OCI-LY3 (cell line): ENCODE measurements around the gene EEF1B2.

Source experiments
- H2AFZ ChIP-seq: fragments of 200-600, 300-600 bp; shearing (Covaris generic); 2 replicates; pipeline ENCODE4 v1.6.0; 2014; ENCODE audit warnings: antibody characterized with exemption, low read depth, low read length
- H3K27ac ChIP-seq: fragments of 200-600, 300-600 bp; sonication (generic); 2 replicates; pipeline ENCODE4 v1.5.1; 2014; ENCODE audit warnings: mild to moderate bottlenecking, low read length, moderate library complexity, mixed read lengths
- H3K27me3 ChIP-seq: fragments of 200-600, 300-600 bp; sonication (generic); 2 replicates; pipeline ENCODE4 v1.6.1; 2014; ENCODE audit warnings: low read depth, low read length, mixed read lengths
- H3K36me3 ChIP-seq: fragments of 200-600, 300-600 bp; sonication (generic); replicated peaks from 2 replicates; pipeline ENCODE3; 2014; ENCODE audit warnings: low read depth, low read length, mixed read lengths
- H3K4me1 ChIP-seq: fragments of 300-600, 200-600 bp; sonication (generic); 2 replicates; pipeline ENCODE4 v1.6.1; 2014; ENCODE audit warnings: low read length, mixed read lengths
- H3K4me2 ChIP-seq: fragments of 200-600, 300-600 bp; sonication (generic); 2 replicates; pipeline ENCODE4 v1.6.1; 2014; ENCODE audit warnings: low read length, mixed read lengths
- H3K4me3 ChIP-seq: fragments of 300-600, 200-600 bp; sonication (generic); 2 replicates; pipeline ENCODE4 v1.5.1; 2014; ENCODE audit warnings: antibody characterized with exemption, mild to moderate bottlenecking, low read length, moderate library complexity
- H3K79me2 ChIP-seq: fragments of 300-600, 200-600 bp; shearing (Covaris generic); 2 replicates; pipeline ENCODE4 v1.6.1; 2014; ENCODE audit warnings: mild to moderate bottlenecking, low read length, mixed read lengths
- H3K9ac ChIP-seq: fragments of 300-600, 200-600 bp; shearing (Covaris generic); 2 replicates; pipeline ENCODE4 v1.6.0; 2014; ENCODE audit warnings: mild to moderate bottlenecking, low read length, moderate library complexity
- H3K9me3 ChIP-seq: fragments of 200-600, 300-600 bp; shearing (Covaris generic); 2 replicates; pipeline ENCODE4 v1.6.1; 2014; ENCODE audit warnings: low read length, mixed read lengths; ENCODE audit not compliant: insufficient read depth
- H4K20me1 ChIP-seq: fragments of 200-600, 300-600 bp; sonication (generic); 2 replicates; pipeline ENCODE4 v1.6.1; 2016; ENCODE audit warnings: low read length, mixed read lengths; ENCODE audit not compliant: insufficient read depth
- CTCF ChIP-seq: fragments of 200-600, 300-600 bp; sonication (generic); IDR thresholded peaks from 2 replicates; pipeline ENCODE4 v1.5.1; 2014; ENCODE audit warnings: antibody characterized with exemption, low read length, low read depth
- EZH2phosphoT487 ChIP-seq: fragments of 200-600 bp; shearing (Covaris generic); IDR thresholded peaks from 2 replicates; pipeline ENCODE4 v1.6.1; 2018; ENCODE audit warnings: antibody characterized with exemption, mixed run types, low read depth

The EEF1B2 gene

GRCh38 chr2:206192157-206192556 is 32.5 kb downstream of the EEF1B2 start:
- Histone ChIP-seq H3K4me1 (peaks cover under 1% of the 10 kb centered on the region), H3K27me3 (no peaks in the 10 kb centered on the region), H2AFZ (no peak overlapping the region), H3K27ac (no peak overlapping the region), H3K9me3 (no peaks in the 10 kb centered on the region), H3K4me3 (no peak overlapping the region), H3K4me2 (no peak overlapping the region), H3K36me3 (no peaks in the 10 kb centered on the region), H3K9ac (no peak overlapping the region), H4K20me1 (no peaks in the 10 kb centered on the region), H3K79me2 (no peaks in the 10 kb centered on the region)
- no peak for TF ChIP-seq EZH2phosphoT487
- no peak for TF ChIP-seq CTCF

- Histone ChIP-seq H3K27me3 (no peaks in the 10 kb centered on the region), H4K20me1 (no peaks in the 10 kb centered on the region), H3K36me3 (no peaks in the 10 kb centered on the region), H3K4me3 (no peak overlapping the region), H3K9ac (no peak overlapping the region), H2AFZ (no peak overlapping the region), H3K4me2 (no peak overlapping the region), H3K79me2 (no peaks in the 10 kb centered on the region), H3K27ac (no peak overlapping the region), H3K4me1 (no peaks in the 10 kb centered on the region), H3K9me3 (no peaks in the 10 kb centered on the region)
- TF ChIP-seq CTCF (no peak), EZH2phosphoT487 (no peak)
These were observed 34.1 kb downstream of the EEF1B2 start for GRCh38 chr2:206193671-206194357.

- no peak for TF ChIP-seq EZH2phosphoT487
- TF ChIP-seq CTCF, result no peak
- Histone ChIP-seq H3K27ac (no peak overlapping the region), H3K4me3 (no peak overlapping the region), H3K9me3 (no peaks in the 10 kb centered on the region), H3K4me1 (no peaks in the 10 kb centered on the region), H4K20me1 (no peaks in the 10 kb centered on the region), H3K4me2 (no peak overlapping the region), H3K79me2 (no peaks in the 10 kb centered on the region), H2AFZ (no peak overlapping the region), H3K36me3 (no peaks in the 10 kb centered on the region), H3K27me3 (no peaks in the 10 kb centered on the region), H3K9ac (no peak overlapping the region)
These were observed 39.0 kb downstream of the EEF1B2 start for GRCh38 chr2:206198677-206199076.

GRCh38 chr2:206201075-206201848 is 41.6 kb downstream of the EEF1B2 start:
- no peak overlapping the region for H3K4me2 ChIP-seq

More at GRCh38 chr2:206201075-206201848, 41.6 kb downstream of the EEF1B2 start:
- Histone ChIP-seq H3K27me3 (no peaks in the 10 kb centered on the region), H3K9ac (no peak overlapping the region), H2AFZ (no peak overlapping the region), H3K4me1 (no peaks in the 10 kb centered on the region), H3K9me3 (no peaks in the 10 kb centered on the region), H3K36me3 (no peaks in the 10 kb centered on the region), H4K20me1 (no peaks in the 10 kb centered on the region), H3K79me2 (no peaks in the 10 kb centered on the region), H3K4me3 (no peak overlapping the region), H3K27ac (no peak overlapping the region)
- TF ChIP-seq EZH2phosphoT487 (no peak), CTCF (no peak)
